Measurements from ENCODE around the gene FCHO1. TPM values are rescaled to one million over a fixed set of nuclear protein-coding genes. Genes with fewer than 3 reads are reported as not detected.

The FCHO1 gene
- total and polyA plus RNA-seq, 10 of the 15 experiments (the other 5 are each of a cell fraction or from before 2014, with no cell fraction given): 0.14 to 45.8 (median 15.8) TPM

- TF ChIP-seq, protein P1, sequence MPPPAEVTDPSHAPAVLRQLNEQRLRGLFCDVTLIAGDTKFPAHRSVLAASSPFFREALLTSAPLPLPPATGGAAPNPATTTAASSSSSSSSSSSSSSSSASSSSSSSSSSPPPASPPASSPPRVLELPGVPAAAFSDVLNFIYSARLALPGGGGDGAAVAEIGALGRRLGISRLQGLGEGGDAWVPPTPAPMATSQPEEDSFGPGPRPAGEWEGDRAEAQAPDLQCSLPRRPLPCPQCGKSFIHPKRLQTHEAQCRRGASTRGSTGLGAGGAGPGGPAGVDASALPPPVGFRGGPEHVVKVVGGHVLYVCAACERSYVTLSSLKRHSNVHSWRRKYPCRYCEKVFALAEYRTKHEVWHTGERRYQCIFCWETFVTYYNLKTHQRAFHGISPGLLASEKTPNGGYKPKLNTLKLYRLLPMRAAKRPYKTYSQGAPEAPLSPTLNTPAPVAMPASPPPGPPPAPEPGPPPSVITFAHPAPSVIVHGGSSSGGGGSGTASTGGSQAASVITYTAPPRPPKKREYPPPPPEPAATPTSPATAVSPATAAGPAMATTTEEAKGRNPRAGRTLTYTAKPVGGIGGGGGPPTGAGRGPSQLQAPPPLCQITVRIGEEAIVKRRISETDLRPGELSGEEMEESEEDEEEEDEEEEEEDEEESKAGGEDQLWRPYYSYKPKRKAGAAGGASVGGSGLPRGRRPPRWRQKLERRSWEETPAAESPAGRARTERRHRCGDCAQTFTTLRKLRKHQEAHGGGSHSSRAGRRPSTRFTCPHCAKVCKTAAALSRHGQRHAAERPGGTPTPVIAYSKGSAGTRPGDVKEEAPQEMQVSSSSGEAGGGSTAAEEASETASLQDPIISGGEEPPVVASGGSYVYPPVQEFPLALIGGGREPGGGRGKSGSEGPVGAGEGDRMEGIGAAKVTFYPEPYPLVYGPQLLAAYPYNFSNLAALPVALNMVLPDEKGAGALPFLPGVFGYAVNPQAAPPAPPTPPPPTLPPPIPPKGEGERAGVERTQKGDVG (CRISPR knock-in tag; IDR thresholded peaks at IDR 0.05): no peak
- TF ChIP-seq, protein P2, sequence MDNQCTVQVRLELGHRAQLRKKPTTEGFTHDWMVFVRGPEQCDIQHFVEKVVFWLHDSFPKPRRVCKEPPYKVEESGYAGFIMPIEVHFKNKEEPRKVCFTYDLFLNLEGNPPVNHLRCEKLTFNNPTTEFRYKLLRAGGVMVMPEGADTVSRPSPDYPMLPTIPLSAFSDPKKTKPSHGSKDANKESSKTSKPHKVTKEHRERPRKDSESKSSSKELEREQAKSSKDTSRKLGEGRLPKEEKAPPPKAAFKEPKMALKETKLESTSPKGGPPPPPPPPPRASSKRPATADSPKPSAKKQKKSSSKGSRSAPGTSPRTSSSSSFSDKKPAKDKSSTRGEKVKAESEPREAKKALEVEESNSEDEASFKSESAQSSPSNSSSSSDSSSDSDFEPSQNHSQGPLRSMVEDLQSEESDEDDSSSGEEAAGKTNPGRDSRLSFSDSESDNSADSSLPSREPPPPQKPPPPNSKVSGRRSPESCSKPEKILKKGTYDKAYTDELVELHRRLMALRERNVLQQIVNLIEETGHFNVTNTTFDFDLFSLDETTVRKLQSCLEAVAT (IDR thresholded peaks at IDR 0.05): no peak
- no peak for TF ChIP-seq MXI1 (IDR thresholded peaks at IDR 0.05; ENCODE audit: low read depth, low read length)
- TF ChIP-seq POLR2A (IDR thresholded peaks at IDR 0.05; ENCODE audit: low read depth, low read length): no peak
- TF ChIP-seq IRF4 (IDR thresholded peaks at IDR 0.05; ENCODE audit: low read depth, low read length): peak; percentile 78; the same call in 1 of the 2 replicates
- TF ChIP-seq CREM (IDR thresholded peaks at IDR 0.05; ENCODE audit: low read depth): 0 out of 2 replicates have a peak, but pooled peaks have one; percentile 56
- TF ChIP-seq, protein P3, sequence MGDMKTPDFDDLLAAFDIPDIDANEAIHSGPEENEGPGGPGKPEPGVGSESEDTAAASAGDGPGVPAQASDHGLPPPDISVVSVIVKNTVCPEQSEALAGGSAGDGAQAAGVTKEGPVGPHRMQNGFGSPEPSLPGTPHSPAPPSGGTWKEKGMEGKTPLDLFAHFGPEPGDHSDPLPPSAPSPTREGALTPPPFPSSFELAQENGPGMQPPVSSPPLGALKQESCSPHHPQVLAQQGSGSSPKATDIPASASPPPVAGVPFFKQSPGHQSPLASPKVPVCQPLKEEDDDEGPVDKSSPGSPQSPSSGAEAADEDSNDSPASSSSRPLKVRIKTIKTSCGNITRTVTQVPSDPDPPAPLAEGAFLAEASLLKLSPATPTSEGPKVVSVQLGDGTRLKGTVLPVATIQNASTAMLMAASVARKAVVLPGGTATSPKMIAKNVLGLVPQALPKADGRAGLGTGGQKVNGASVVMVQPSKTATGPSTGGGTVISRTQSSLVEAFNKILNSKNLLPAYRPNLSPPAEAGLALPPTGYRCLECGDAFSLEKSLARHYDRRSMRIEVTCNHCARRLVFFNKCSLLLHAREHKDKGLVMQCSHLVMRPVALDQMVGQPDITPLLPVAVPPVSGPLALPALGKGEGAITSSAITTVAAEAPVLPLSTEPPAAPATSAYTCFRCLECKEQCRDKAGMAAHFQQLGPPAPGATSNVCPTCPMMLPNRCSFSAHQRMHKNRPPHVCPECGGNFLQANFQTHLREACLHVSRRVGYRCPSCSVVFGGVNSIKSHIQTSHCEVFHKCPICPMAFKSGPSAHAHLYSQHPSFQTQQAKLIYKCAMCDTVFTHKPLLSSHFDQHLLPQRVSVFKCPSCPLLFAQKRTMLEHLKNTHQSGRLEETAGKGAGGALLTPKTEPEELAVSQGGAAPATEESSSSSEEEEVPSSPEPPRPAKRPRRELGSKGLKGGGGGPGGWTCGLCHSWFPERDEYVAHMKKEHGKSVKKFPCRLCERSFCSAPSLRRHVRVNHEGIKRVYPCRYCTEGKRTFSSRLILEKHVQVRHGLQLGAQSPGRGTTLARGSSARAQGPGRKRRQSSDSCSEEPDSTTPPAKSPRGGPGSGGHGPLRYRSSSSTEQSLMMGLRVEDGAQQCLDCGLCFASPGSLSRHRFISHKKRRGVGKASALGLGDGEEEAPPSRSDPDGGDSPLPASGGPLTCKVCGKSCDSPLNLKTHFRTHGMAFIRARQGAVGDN (IDR thresholded peaks at IDR 0.05): peak; percentile 72; the same call in 1 of the 2 replicates
- peak; percentile 85 for TF ChIP-seq ATF7 (IDR thresholded peaks at IDR 0.05; ENCODE audit: low read depth)
- peak; percentile 72; the same call in 1 of the 2 replicates for TF ChIP-seq GATAD2B (conservative IDR thresholded peaks at IDR 0.05; ENCODE audit: low read depth)
- TF ChIP-seq RFX5 (IDR thresholded peaks at IDR 0.05; ENCODE audit: low read depth, low read length): no peak
- no peak for TF ChIP-seq KDM1A (IDR thresholded peaks at IDR 0.05; ENCODE audit: borderline replicate concordance)
- no peak for TF ChIP-seq YBX1 (IDR thresholded peaks at IDR 0.05)
- TF ChIP-seq FOXK2 (IDR thresholded peaks at IDR 0.05): no peak
- no peak for TF ChIP-seq SREBF2 (IDR thresholded peaks at IDR 0.05; ENCODE audit: low read length)
- no peak for TF ChIP-seq CBFB (IDR thresholded peaks at IDR 0.05; ENCODE audit: low read depth)
- no peak for TF ChIP-seq CHD4 (IDR thresholded peaks at IDR 0.05)
- TF ChIP-seq TCF3 (IDR thresholded peaks at IDR 0.05; ENCODE audit: borderline replicate concordance, insufficient read depth, low read depth, low read length): peak; percentile 91; the same call in 1 of the 2 replicates
- no peak for TF ChIP-seq IRF3 (IDR thresholded peaks at IDR 0.05)
- TF ChIP-seq PBX3 (IDR thresholded peaks at IDR 0.05; ENCODE audit: insufficient replicate concordance, low read depth, low read length): peak; percentile 30
- peak; percentile 87 for TF ChIP-seq NFXL1 (IDR thresholded peaks at IDR 0.05; ENCODE audit: borderline replicate concordance)
Observed at GRCh38 chr19:17739121-17739875, 12.0 kb upstream of the FCHO1 start (continued).

All from GM12878 (cell line).